ENCODE data around the gene NPC1L1.
"Not testable (repeated sequence)": the region's sequence is repeated elsewhere in the genome, so short reads cannot be mapped to it uniquely, and the experiment has no call there.

The NPC1L1 gene

DNA sequence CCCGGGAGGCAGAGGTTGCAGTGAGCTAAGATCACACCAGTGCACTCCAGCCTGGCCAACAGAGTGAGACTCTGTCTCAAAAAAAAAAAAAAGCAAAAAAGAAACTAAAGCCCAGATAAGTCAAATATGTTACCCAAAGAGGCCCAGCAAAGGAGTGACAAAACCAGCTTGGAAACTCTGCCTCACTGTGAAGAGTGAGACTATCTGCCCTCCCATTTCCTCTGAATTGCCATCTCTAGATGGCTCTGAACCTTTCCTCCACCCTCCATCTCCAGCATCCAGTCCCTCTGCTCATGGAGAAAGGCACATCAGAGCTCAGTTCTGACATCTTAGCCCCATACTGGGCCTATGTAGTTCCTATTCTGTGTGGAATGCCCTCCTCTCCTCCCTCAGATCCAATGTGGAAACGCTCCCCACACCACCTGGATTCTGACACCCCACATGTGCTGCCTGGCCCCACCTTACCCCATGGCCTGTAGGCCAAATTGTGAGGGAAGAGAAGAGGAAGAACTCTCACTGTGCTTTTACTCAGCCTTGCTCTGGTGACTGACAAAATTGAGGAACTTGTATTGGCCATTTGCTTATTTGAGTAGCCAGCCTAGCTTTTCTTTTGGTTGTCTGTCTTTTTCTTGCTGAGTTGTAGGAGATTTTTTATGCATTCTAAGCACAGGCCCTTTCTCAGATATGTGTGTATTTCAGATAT, 32.7 kb downstream of the NPC1L1 start:
- H3K36me3 ChIP-seq (ENCODE audit: control insufficient read depth, insufficient read depth, low read length) = no peaks in the 10 kb centered on the region
- no peak overlapping the region for H3K4ac ChIP-seq (ENCODE audit: low read depth, low read length)
- no peaks in the 10 kb centered on the region for H3K4me1 ChIP-seq (ENCODE audit: control insufficient read depth, low read depth, low read length)
- no peak overlapping the region for H3K18ac ChIP-seq (ENCODE audit: low read length)
- no peak overlapping the region for H2BK120ac ChIP-seq (ENCODE audit: low read depth, low read length)
- H3K23ac ChIP-seq (ENCODE audit: low read length) = no peak overlapping the region
- H4K8ac ChIP-seq (ENCODE audit: low read depth, low read length) = no peak overlapping the region
- no CpG with 5 or more reads among the region's 2 CpGs for WGBS (ENCODE audit: extremely low coverage, insufficient coverage, low lambda C conversion rate)
- DNase-seq = no peak
- no peak overlapping the region for H3K9ac ChIP-seq (ENCODE audit: low read length)
- H2AK5ac ChIP-seq (ENCODE audit: low read length) = no peak overlapping the region
- H3K79me2 ChIP-seq (ENCODE audit: control insufficient read depth, insufficient read depth, low read length) = no peaks in the 10 kb centered on the region
- H3K27ac ChIP-seq (ENCODE audit: low read depth, low read length) = no peak overlapping the region
- H3K27me3 ChIP-seq (ENCODE audit: insufficient read depth, low read length, poor library complexity) = no peaks in the 10 kb centered on the region
- no peaks in the 10 kb centered on the region for H3K79me1 ChIP-seq (ENCODE audit: low read length)
- no peak overlapping the region for H4K5ac ChIP-seq (ENCODE audit: low read length)
- no peak overlapping the region for H2BK5ac ChIP-seq (ENCODE audit: low read length)
- H2BK15ac ChIP-seq (replicated peaks; ENCODE audit: low read depth) = no peak overlapping the region
- H3K4me2 ChIP-seq (ENCODE audit: low read length) = no peak overlapping the region
- no peak overlapping the region for H3K4me3 ChIP-seq (ENCODE audit: low read length)
- no peak overlapping the region for H3K56ac ChIP-seq (ENCODE audit: low read length)

DNA sequence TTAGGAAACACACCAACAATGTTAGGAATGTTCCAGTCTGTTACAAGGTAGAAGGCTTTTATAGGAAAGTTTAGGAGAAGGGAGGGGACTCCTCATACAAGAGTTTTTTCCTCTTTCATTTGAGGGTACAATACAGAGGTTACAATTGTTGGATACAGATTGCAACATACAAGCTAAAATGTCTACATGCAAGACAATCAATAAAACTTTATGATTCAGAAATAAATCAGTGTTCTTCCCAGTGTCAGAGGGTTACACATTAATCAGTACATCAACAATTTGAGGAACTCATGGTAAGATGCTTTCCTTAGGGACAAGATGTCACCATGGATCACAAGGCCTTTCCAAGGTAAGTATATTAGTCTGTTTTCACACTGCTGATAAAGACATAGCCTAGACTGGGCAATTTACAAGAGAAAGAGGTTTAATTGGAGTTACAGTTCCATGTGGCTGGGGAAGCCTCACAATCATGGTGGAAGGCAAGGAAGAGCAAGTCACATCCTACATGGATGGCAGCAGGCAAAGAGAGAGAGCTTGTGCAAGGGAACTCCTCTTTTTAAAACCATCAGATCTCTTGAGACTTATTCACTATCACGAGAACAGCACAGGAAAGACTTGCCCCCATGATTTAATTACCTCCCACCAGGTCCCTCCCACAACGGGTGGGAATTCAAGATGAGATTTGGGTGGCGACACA, 34.4 kb downstream of the NPC1L1 start:
- H3K4me2 ChIP-seq (ENCODE audit: low read length); H2BK120ac ChIP-seq (ENCODE audit: low read depth, low read length); H3K27me3 ChIP-seq (ENCODE audit: insufficient read depth, low read length, poor library complexity); H3K36me3 ChIP-seq (ENCODE audit: control insufficient read depth, insufficient read depth, low read length); H3K27ac ChIP-seq (ENCODE audit: low read depth, low read length); H4K5ac ChIP-seq (ENCODE audit: low read length); H3K4me1 ChIP-seq (ENCODE audit: control insufficient read depth, low read depth, low read length); H2BK5ac ChIP-seq (ENCODE audit: low read length); H2AK5ac ChIP-seq (ENCODE audit: low read length); H3K18ac ChIP-seq (ENCODE audit: low read length); H3K56ac ChIP-seq (ENCODE audit: low read length); H3K4me3 ChIP-seq (ENCODE audit: low read length); H3K9ac ChIP-seq (ENCODE audit: low read length); H2BK15ac ChIP-seq (replicated peaks; ENCODE audit: low read depth); H4K8ac ChIP-seq (ENCODE audit: low read depth, low read length); H3K79me2 ChIP-seq (ENCODE audit: control insufficient read depth, insufficient read depth, low read length); H3K23ac ChIP-seq (ENCODE audit: low read length); H3K79me1 ChIP-seq (ENCODE audit: low read length); H3K4ac ChIP-seq (ENCODE audit: low read depth, low read length); DNase-seq: not testable (repeated sequence)
- no CpG with 5 or more reads among the region's 3 CpGs for WGBS (ENCODE audit: extremely low coverage, insufficient coverage, low lambda C conversion rate)

DNA sequence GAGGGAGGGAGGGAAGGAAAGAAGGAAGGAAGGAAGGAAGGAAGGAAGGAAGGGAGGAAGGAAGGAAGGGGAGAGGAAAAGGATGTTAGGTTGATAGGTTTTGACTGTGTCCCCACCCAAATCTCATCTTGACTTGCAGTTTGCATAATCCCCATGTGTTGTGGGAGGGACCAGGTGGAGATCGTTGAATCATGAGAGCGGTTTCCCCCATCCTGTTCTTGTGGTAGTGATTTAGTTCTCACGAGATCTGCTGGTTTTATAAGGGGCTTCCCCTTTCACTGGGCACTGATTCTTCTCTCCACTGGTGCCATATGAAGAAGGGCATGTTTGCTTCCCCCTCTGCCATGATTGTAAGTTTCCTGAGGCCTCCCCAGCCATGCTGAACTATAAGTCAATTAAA, 35.5 kb downstream of the NPC1L1 start:
- Histone ChIP-seq H3K79me2 (ENCODE audit: control insufficient read depth, insufficient read depth, low read length) (no peaks in the 10 kb centered on the region), H3K27ac (ENCODE audit: low read depth, low read length) (no peak overlapping the region), H2BK5ac (ENCODE audit: low read length) (no peak overlapping the region), H2AK5ac (ENCODE audit: low read length) (no peak overlapping the region), H4K8ac (ENCODE audit: low read depth, low read length) (no peak overlapping the region), H3K4ac (ENCODE audit: low read depth, low read length) (no peak overlapping the region), H3K4me3 (ENCODE audit: low read length) (no peak overlapping the region), H3K27me3 (ENCODE audit: insufficient read depth, low read length, poor library complexity) (no peaks in the 10 kb centered on the region), H3K56ac (ENCODE audit: low read length) (no peak overlapping the region), H3K4me2 (ENCODE audit: low read length) (no peak overlapping the region), H3K4me1 (ENCODE audit: control insufficient read depth, low read depth, low read length) (no peaks in the 10 kb centered on the region), H4K5ac (ENCODE audit: low read length) (no peak overlapping the region), H3K9ac (ENCODE audit: low read length) (no peak overlapping the region), H2BK15ac (replicated peaks; ENCODE audit: low read depth) (no peak overlapping the region), H3K23ac (ENCODE audit: low read length) (no peak overlapping the region), H3K36me3 (ENCODE audit: control insufficient read depth, insufficient read depth, low read length) (no peaks in the 10 kb centered on the region), H3K79me1 (ENCODE audit: low read length) (no peaks in the 10 kb centered on the region), H2BK120ac (ENCODE audit: low read depth, low read length) (no peak overlapping the region), H3K18ac (ENCODE audit: low read length) (no peak overlapping the region)
- DNase-seq = no peak
- no CpG with 5 or more reads among the region's 3 CpGs for WGBS (ENCODE audit: extremely low coverage, insufficient coverage, low lambda C conversion rate)

DNA sequence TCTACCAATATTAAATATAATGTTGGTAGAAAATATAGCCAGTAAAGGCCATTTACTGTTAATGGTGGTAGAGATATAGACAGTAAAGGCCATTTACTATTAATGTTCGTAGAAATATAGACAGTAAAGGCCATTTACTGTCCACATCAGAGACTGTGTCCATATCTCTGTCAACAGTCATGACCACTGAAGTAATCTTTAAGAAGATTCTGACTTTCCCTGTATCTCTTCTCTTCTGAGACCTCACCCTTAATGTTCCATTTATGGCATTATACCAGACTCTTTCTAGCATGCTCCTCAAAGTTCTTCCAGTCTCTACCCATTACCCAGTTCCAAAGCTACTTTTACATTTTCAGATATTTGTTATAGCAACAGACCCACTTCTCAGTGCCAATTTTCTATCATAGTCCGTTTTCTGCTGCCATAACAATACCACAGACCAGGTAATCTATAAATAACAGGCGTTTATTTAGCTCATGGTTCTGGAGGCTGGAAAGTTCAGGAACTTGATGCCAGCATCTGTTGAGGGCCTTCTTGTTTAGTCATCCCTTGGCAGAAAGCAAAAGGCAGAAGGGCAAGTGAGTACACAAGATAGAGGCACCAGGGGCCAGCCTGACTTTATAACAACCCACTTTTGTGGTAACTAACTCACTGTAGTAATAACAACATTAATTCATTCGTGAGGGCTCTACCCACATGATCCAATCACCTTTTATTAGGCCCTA, 42.7 kb downstream of the NPC1L1 start:
- Histone ChIP-seq H3K27me3 (ENCODE audit: insufficient read depth, low read length, poor library complexity) (no peaks in the 10 kb centered on the region), H4K5ac (ENCODE audit: low read length) (no peak overlapping the region), H3K9ac (ENCODE audit: low read length) (no peak overlapping the region), H3K56ac (ENCODE audit: low read length) (no peak overlapping the region), H3K4me1 (ENCODE audit: control insufficient read depth, low read depth, low read length) (no peaks in the 10 kb centered on the region), H3K4me3 (ENCODE audit: low read length) (no peak overlapping the region), H3K79me2 (ENCODE audit: control insufficient read depth, insufficient read depth, low read length) (no peaks in the 10 kb centered on the region), H3K36me3 (ENCODE audit: control insufficient read depth, insufficient read depth, low read length) (no peaks in the 10 kb centered on the region), H3K79me1 (ENCODE audit: low read length) (no peaks in the 10 kb centered on the region), H3K27ac (ENCODE audit: low read depth, low read length) (no peak overlapping the region), H3K18ac (ENCODE audit: low read length) (no peak overlapping the region), H3K23ac (ENCODE audit: low read length) (no peak overlapping the region), H2BK120ac (ENCODE audit: low read depth, low read length) (no peak overlapping the region), H2BK5ac (ENCODE audit: low read length) (no peak overlapping the region), H4K8ac (ENCODE audit: low read depth, low read length) (no peak overlapping the region), H3K4me2 (ENCODE audit: low read length) (no peak overlapping the region), H2BK15ac (replicated peaks; ENCODE audit: low read depth) (no peak overlapping the region), H3K4ac (ENCODE audit: low read depth, low read length) (no peak overlapping the region), H2AK5ac (ENCODE audit: low read length) (no peak overlapping the region)
- no CpG with 5 or more reads among the region's 4 CpGs for whole genome bisulfite sequencing (ENCODE audit: extremely low coverage, insufficient coverage, low lambda C conversion rate)
- DNase-seq = no peak

DNA sequence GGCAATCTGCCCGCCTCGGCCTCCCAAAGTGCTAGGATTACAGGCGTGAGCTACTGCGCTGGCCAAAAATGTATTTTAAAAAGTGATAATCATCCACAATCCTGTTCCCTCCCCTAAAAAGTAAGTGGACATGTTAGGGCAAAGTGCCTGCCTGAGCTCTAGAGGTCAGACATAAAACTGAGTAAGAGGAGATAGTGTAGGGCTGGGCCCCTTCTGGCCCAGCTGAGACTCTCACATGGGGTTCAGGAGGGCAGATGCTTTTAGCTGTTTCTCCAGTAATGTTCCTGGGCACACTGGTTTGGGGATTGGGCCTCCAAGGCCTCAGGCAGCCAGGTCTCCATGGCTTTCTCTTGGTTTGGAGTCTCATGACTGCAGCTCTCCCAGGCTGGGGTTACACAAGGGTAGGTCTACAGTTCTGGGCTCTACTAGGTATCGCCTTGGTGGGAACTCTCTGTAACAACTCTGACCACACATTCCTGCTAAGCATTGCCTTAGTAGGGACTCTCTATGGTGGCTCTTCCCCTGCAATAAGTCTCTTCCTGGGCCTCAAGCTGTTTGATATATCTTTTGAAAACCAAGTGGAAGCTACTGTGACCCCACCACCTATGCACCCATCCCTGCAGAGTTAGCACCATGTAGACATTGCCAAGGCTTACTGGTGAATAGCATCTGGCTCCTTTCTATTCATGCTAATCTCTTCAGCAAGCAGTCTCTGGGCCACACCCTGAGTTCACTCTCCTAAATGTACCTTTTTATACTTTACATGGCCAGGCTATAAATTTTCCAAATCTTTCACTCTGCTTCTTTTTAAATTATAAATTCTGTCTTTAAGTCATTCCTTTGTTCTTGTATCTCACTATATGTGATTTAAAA, 43.7 kb downstream of the NPC1L1 start:
- H3K56ac ChIP-seq (ENCODE audit: low read length) = no peak overlapping the region
- no peak overlapping the region for H3K23ac ChIP-seq (ENCODE audit: low read length)
- H2BK15ac ChIP-seq (replicated peaks; ENCODE audit: low read depth) = no peak overlapping the region
- H3K27me3 ChIP-seq (ENCODE audit: insufficient read depth, low read length, poor library complexity) = no peaks in the 10 kb centered on the region
- H3K36me3 ChIP-seq (ENCODE audit: control insufficient read depth, insufficient read depth, low read length) = no peaks in the 10 kb centered on the region
- no peak overlapping the region for H3K4ac ChIP-seq (ENCODE audit: low read depth, low read length)
- WGBS (ENCODE audit: extremely low coverage, insufficient coverage, low lambda C conversion rate) = no CpG with 5 or more reads among the region's 5 CpGs
- no peak overlapping the region for H2BK5ac ChIP-seq (ENCODE audit: low read length)
- H4K8ac ChIP-seq (ENCODE audit: low read depth, low read length) = no peak overlapping the region
- no peak overlapping the region for H2BK120ac ChIP-seq (ENCODE audit: low read depth, low read length)
- H2AK5ac ChIP-seq (ENCODE audit: low read length) = no peak overlapping the region
- H3K79me2 ChIP-seq (ENCODE audit: control insufficient read depth, insufficient read depth, low read length) = no peaks in the 10 kb centered on the region
- H3K79me1 ChIP-seq (ENCODE audit: low read length) = no peaks in the 10 kb centered on the region
- H3K4me2 ChIP-seq (ENCODE audit: low read length) = no peak overlapping the region
- H3K9ac ChIP-seq (ENCODE audit: low read length) = no peak overlapping the region
- H3K18ac ChIP-seq (ENCODE audit: low read length) = no peak overlapping the region
- H3K4me1 ChIP-seq (ENCODE audit: control insufficient read depth, low read depth, low read length) = no peaks in the 10 kb centered on the region
- H4K5ac ChIP-seq (ENCODE audit: low read length) = no peak overlapping the region
- H3K27ac ChIP-seq (ENCODE audit: low read depth, low read length) = no peak overlapping the region
- no peak overlapping the region for H3K4me3 ChIP-seq (ENCODE audit: low read length)
- no peak for DNase-seq

All from mesendoderm (in vitro differentiated cells).